HCEC 1CT (cell line): ENCODE results near the gene OR8I2.
"Not testable (repeated sequence)": the region's sequence is repeated elsewhere in the genome, so short reads cannot be mapped to it uniquely, and the experiment has no call there.

ENCODE experiments used
- DNase-seq: peaks from one replicate; pipeline ENCODE4 v3.0.0-alpha.2; 2017

OR8I2 gene

DNA sequence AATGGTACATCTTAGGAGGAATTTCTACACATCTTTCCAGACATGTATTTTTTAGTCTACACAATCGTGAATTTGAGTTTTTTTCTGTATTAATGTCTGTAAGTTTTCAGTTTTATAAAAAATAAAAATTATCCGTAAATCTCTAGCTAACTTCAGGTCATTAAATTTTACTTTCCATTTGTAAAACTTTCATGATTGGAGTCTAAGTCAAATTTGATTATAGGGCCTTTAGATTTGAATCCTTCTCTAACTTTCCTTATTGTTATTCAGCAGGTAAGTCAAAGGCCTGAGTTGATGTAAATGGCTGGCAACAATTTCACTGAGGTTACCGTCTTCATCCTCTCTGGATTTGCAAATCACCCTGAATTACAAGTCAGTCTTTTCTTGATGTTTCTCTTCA lies at the start of gene OR8I2:
OR8I2 (plus strand) TSS at position 301 of the 400 bp plus-strand sequence; CDS start at position 301, 0 bp downstream.
- DNase-seq, result no peak

DNA sequence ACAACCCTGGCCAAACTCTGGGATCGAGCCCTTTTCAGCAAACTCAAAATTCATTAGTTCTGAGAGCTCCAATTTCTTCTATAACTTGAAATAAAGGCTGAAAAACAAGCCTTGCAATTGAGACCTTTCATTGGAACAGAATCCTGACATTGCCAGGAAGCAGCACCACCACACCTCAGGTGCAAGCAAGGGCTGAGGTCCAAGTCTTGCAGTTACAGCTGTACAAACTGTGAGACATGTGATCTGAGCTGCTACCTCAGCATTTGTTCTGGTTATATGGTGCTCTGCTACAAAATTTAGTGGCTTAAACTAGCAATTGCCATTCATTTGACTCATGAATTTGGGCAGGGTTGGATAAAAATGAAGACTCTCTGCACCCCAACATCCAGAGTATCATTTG lies 47.6 kb upstream of the OR8I2 start:
- no peak for DNase-seq

DNA sequence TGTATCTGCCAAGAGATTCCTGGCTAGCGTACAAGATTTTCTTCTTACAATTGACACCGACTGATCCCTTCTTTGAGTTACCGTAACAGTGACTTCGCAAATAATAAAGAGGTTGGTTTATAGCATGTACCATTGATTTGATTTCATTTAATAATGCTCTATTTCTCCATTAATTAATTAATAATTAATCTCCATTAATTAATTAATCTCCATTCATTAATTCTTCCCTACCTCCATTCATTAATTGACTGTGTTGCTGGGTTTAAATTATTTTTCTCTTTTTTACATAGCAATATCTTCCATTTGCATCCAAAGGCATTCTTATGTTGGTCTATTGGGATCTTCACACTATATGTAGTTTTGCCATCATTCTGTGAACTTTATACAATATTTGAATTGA lies 44.6 kb upstream of the OR8I2 start:
- DNase-seq, result no peak

DNA sequence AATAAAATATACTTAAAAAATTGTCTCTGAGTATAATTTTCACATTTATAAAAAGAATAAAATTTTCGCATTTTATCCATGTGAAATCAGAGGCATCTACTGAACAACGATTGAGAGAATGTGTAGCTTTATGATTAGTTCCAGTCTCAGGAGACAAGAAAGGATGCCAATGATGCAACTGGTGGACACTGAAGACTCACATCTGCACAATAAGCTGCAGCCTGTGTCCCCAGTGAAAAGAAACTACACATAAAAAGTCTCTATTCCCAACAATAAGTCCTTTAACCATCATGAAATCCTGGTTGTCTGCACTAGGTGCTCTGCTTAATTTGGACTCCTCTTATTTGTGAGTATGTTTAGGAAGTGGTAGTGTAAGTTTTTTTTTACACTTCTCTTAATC lies 43.6 kb upstream of the OR8I2 start:
- DNase-seq, result no peak

DNA sequence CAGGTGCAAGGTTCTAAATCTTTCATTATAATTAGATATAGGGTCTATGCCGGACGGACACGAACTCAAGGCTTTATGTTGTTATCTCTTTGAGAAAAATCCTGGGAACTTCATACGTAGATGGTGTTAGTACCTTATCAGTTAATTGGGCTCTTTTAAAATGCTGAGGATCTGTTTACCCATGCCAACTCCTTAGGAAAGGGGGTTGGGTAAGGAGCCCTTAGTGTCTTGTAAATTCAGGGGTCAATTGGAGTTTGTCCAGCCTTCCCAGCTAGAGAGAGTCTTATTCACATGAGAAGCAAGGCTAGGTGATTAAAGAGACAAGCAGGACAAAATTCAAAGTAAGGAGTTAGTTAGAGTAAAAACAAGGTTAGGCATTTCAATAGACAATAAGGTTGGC lies 36.7 kb upstream of the OR8I2 start:
- DNase-seq, result not testable (repeated sequence)

DNA sequence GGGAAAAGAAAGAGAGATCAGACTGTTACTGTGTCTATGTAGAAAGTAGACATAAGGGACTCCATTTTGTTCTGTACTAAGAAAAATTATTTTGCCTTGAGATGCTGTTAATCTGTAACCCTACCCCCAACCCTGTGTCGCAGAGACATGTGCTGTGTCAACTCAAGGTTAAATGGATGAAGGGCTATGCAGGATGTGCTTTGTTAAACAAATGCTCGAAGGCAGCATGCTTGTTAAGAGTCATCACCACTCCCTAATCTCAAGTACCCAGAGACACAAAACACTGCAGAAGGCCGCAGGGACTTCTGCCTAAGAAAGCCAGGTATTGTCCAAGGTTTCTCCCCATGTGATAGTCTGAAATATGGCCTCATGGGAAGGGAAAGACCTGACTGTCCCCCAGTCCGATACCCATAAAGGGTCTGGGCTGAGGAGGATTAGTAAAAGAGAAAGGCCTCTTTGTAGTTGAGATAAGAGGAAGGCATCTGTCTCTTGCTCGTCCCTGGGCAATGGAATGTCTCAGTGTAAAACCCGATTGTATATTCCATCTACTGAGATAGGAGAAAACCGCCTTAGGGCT lies 35.4 kb upstream of the OR8I2 start:
- not testable (repeated sequence) for DNase-seq

DNA sequence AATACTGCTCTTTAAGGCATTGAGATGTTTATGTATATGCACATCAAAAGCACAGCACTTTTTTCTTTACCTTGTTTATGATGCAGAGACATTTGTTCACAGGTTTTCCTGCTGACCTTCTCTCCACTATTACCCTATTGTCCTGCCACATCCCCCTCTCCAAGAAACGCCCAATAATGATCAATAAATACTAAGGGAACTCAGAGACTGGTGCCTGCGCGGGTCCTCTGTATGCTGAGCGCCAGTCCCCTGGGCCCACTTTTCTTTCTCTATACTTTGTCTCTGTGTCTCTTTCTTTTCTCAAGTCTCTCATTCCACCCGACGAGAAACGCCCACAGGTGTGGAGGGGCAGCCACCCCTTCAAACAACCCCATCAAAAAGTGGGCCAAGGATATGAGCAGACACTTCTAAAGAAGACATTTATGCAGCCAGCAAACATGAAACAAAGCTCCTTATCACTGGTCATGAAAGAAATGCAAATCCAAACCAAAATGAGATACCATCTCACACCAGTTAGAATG lies 34.8 kb upstream of the OR8I2 start:
- DNase-seq, result not testable (repeated sequence)

DNA sequence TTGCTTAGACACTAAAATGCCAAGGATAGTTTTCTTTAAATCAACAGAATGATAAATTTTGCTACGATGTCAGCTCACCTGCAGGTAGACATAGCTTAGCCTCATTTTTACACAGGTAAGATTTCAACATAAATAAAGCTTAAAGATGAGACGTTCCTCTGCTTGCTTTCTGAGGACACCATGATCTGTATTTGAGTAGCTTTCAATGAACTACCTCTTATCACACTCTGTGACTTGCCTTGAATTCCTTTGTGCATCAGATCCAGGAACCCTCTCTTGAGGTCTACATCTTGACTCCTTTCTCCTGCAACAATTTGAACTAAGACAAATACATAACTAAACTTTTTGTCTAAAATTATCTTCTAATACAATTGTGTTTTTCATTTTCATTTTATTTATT lies 26.1 kb upstream of the OR8I2 start:
- no peak for DNase-seq

DNA sequence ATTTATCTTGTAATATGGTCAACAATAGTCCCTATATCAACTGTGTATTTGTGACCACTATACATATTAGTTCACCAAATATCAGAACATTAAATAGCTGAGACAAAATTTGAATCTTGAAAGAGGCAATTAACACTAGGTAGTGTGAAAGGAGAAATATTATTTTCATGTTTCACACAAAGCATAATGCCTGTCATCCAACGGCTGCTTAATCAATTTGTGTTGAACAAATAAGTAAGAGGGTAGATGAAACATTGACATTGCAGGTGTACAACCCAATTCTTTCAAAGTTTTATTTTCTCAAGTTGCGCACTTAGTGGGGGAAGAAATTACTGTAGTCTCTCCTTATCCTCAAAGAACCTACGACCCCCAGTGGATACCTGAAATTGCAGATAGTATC lies 3.4 kb upstream of the OR8I2 start:
- no peak for DNase-seq

DNA sequence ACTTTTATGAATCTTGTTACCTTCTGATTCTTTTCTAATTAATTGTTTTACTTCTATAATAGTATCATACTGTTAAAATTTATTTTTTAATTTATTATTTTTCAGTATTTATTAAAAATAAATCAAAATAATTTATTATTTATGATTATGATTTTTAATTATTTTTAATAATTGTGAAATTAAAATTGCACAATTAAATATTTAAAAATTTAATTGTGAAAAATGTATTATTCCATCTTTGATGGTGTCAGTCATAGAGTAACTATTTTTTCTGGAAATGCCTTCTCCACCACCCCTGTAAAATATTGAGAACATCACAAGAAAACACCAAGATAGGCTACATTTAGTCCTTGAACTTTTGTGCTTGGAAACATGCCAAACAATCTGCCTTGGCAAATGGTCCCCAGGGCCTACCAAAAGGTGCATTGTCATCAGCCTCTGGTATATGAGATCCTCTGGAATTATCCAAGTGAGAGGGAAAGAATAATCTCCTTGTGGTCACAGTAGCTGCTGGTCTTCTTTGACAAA lies 10.2 kb downstream of the OR8I2 start, which contains the start of gene OR8H2:
OR8H2 (plus strand) TSS at position 478 of the 528 bp plus-strand sequence. CDS start 1,356 bp downstream, outside the sequence.
- DNase-seq, result no peak

DNA sequence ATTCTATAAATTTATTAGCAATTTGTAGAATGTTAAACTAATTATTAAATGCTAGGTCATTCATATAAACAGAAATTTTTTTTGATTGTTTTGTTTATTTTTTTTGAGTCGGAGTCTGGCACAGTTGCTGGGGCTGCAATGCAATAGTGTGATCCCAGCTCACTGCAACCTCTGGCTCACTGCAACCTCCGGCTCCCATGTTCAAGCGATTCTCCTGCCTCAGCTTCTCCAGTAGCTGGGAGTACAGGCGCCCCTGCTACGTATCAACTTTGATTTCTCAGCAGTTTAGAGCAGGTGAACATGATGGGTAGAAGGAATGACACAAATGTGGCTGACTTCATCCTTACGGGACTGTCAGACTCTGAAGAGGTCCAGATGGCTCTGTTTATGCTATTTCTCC lies 29.0 kb downstream of the OR8I2 start, which contains the start of gene OR8H3:
OR8H3 (plus strand) TSS at position 301 of the 400 bp plus-strand sequence; CDS start at position 301, 0 bp downstream.
- DNase-seq, result no peak

DNA sequence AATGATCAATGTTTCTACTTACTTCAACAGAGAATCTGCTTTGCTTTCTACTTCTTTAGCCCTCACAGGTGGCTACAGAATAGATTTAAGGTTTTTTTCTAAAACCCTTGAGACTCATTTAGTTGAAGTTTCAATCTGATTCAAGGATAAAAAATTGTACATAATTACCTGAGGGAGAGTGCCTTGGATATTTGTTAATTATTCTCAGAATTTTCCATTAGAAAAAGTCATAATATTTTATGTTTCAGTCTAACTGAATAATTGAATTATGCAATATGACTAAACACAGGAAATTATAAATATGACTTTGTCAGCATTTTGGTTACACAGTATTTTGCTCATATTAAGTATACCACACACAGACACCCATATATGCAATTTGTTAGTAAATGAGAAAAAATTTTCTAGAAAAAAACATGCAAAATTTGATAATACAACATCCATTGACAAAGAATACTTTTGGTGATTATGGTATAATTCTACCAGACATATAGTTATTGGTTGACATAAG lies 47.1 kb downstream of the OR8I2 start, which contains the start of gene OR8J3:
OR8J3 (minus strand) TSS at position 51 of the 511 bp plus-strand sequence. CDS start 2,483 bp downstream, outside the sequence.
- no peak for DNase-seq

DNA sequence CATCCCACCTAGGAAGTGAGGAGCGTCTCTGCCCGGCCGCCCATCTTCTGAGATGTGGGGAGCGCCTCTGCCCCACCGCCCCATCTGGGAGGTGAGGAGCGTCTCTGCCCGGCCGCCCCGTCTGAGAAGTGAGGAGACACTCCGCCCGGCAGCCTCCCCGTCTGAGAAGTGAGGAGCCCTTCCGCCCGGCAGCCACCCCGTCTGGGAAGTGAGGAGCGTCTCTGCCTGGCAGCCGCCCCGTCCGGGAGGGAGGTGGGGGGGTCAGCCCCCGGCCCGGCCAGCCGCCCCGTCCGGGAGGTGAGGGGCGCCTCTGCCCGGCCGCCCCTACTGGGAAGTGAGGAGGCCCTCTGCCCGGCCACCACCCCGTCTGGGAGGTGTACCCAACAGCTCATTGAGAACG lies 50.6 kb downstream of the OR8I2 start:
- not testable (repeated sequence) for DNase-seq
